Type B pancreatic cell (in vitro differentiated cells): ENCODE data around the gene TFG. TPM values are rescaled to one million over a fixed set of nuclear protein-coding genes. Genes with fewer than 3 reads are reported as not detected.

Experiments used
- DNase-seq: peaks from one replicate; pipeline ENCODE4 v3.0.0; 2021; ENCODE audit warnings: mixed read lengths; ENCODE audit not compliant: unreplicated experiment; ENCODE audit errors: extremely low spot score
- H3K27ac Mint-ChIP-seq: 2 replicates; pipeline ENCODE4 v1.8.0; 2021; ENCODE audit warnings: mild to moderate bottlenecking, mixed read lengths
- H3K27me3 Mint-ChIP-seq: 2 replicates; pipeline ENCODE4 v1.8.0; 2021; ENCODE audit warnings: mixed read lengths
- H3K36me3 Mint-ChIP-seq: 2 replicates; pipeline ENCODE4 v1.8.0; 2021; ENCODE audit warnings: mixed read lengths
- H3K4me1 Mint-ChIP-seq: one replicate; pipeline ENCODE4 v1.8.0; 2021; ENCODE audit warnings: mixed read lengths; ENCODE audit not compliant: unreplicated experiment
- H3K4me3 Mint-ChIP-seq: 2 replicates; pipeline ENCODE4 v1.8.0; 2021; ENCODE audit warnings: mild to moderate bottlenecking, mixed read lengths
- H3K9me3 Mint-ChIP-seq: 2 replicates; pipeline ENCODE4 v1.8.0; 2021; ENCODE audit warnings: mixed read lengths
- CTCF ChIP-seq: fragments of 200-600 bp; sonication (generic); conservative IDR thresholded peaks from 2 replicates; pipeline ENCODE4 v1.5.0; 2021; ENCODE audit warnings: antibody characterized with exemption, mild to moderate bottlenecking
- total RNA-seq: library from RNA; stranded (reverse); gene quantifications from 2 replicates; pipeline ENCODE4 v1.2.1, GENCODE V29; 2021; ENCODE audit warnings: low replicate concordance

TFG gene
- total RNA-seq, 1 donor from 2014 or later = 105 TPM

GRCh38 chr3:100696161-100696560 is 13.1 kb upstream of the TFG start:
- no peak for DNase-seq
- Mint-ChIP-seq H3K4me3 (no peak overlapping the region), H3K27ac (no peak overlapping the region), H3K4me1 (no peaks in the 10 kb centered on the region), H3K9me3 (peaks cover 5% of the 10 kb centered on the region), H3K36me3 (peaks cover 4% of the 10 kb centered on the region), H3K27me3 (peaks cover 6% of the 10 kb centered on the region)
- no peak for TF ChIP-seq CTCF

DNA sequence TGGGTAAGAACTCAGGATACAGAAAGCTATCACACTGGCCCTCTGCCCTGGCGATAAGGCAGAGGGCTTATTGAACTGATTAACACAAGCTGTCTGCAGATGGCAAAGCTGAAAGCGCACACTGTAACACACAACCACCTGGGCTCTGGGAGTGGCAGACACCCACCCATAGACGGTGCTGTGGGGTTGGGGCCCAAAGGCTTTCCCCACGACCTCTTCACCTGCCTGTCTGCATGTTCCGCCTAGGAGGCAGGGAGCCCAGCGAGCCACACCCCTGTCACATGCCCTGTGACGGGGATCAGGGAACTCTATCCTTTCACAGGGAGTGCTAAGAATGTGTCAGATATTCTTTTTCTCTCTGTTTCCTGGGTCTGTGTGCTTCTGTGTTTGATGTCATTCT is 12.1 kb upstream of the TFG start:
- Mint-ChIP-seq H3K36me3 (peaks cover 4% of the 10 kb centered on the region), H3K4me1 (no peaks in the 10 kb centered on the region), H3K27me3 (peaks cover 6% of the 10 kb centered on the region), H3K9me3 (peaks cover 7% of the 10 kb centered on the region), H3K4me3 (no peak overlapping the region), H3K27ac (no peak overlapping the region)
- TF ChIP-seq CTCF = no peak
- DNase-seq = no peak

GRCh38 chr3:100697723-100698285 is 11.5 kb upstream of the TFG start:
- Mint-ChIP-seq H3K27me3 (peaks cover 6% of the 10 kb centered on the region), H3K9me3 (peaks cover 10% of the 10 kb centered on the region), H3K36me3 (peaks cover 4% of the 10 kb centered on the region), H3K27ac (no peak overlapping the region), H3K4me1 (no peaks in the 10 kb centered on the region), H3K4me3 (no peak overlapping the region)
- no peak for TF ChIP-seq CTCF
- DNase-seq = no peak

- H3K4me1 Mint-ChIP-seq = no peaks in the 10 kb centered on the region
- TF ChIP-seq CTCF = no peak
- peaks cover 10% of the 10 kb centered on the region for H3K9me3 Mint-ChIP-seq
- no peak overlapping the region for H3K4me3 Mint-ChIP-seq
- no peak for DNase-seq
- no peak overlapping the region for H3K27ac Mint-ChIP-seq
- peaks cover 4% of the 10 kb centered on the region for H3K36me3 Mint-ChIP-seq
- H3K27me3 Mint-ChIP-seq = peaks cover 6% of the 10 kb centered on the region
Observed at GRCh38 chr3:100698736-100699135, 10.6 kb upstream of the TFG start.

GRCh38 chr3:100700708-100701107 is 8.6 kb upstream of the TFG start:
- H3K4me1 Mint-ChIP-seq = no peaks in the 10 kb centered on the region
- peaks cover 13% of the 10 kb centered on the region for H3K27me3 Mint-ChIP-seq
- H3K36me3 Mint-ChIP-seq = peaks cover 3% of the 10 kb centered on the region
- no peak overlapping the region for H3K4me3 Mint-ChIP-seq
- H3K9me3 Mint-ChIP-seq = peaks cover 10% of the 10 kb centered on the region
- no peak for TF ChIP-seq CTCF
- no peak overlapping the region for H3K27ac Mint-ChIP-seq
- no peak for DNase-seq
